ENCODE results near the gene ROBO2. TPM values are rescaled to one million over a fixed set of nuclear protein-coding genes. Genes with fewer than 3 reads are reported as not detected.

ROBO2 gene
- total RNA-seq, 1 donor from 2014 or later: 11.0 TPM

- Histone ChIP-seq H3K36me3 (no peaks in the 10 kb centered on the region), H3K27me3 (no peaks in the 10 kb centered on the region), H3K4me1 (no peaks in the 10 kb centered on the region), H3K9me3 (no peaks in the 10 kb centered on the region), H3K27ac (no peak overlapping the region), H3K4me3 (no peak overlapping the region)
- DNase-seq (ENCODE audit: extremely low spot score in 2 of 2): no peak
- intact Hi-C loops (cut with DNase I): no loop called here
- TF ChIP-seq POLR2A (IDR thresholded peaks at IDR 0.05): no peak
- no peak for TF ChIP-seq POLR2AphosphoS5 (IDR thresholded peaks at IDR 0.05; ENCODE audit: insufficient read depth in 1 of 2, low read depth in 1 of 2)
- TF ChIP-seq CTCF (IDR thresholded peaks at IDR 0.05): no peak
Measured at GRCh38 chr3:77526573-77527113, 486.7 kb downstream of the ROBO2 start.

- intact Hi-C loops (cut with DNase I): no loop called here
- Histone ChIP-seq H3K36me3 (no peaks in the 10 kb centered on the region), H3K9me3 (no peaks in the 10 kb centered on the region), H3K4me1 (no peaks in the 10 kb centered on the region), H3K27me3 (no peaks in the 10 kb centered on the region), H3K27ac (no peak overlapping the region), H3K4me3 (no peak overlapping the region)
- no peak for DNase-seq (ENCODE audit: extremely low spot score in 2 of 2)
- TF ChIP-seq POLR2AphosphoS5 (IDR thresholded peaks at IDR 0.05; ENCODE audit: insufficient read depth in 1 of 2, low read depth in 1 of 2): no peak
- no peak for TF ChIP-seq CTCF (IDR thresholded peaks at IDR 0.05)
- no peak for TF ChIP-seq POLR2A (IDR thresholded peaks at IDR 0.05)
Measured at GRCh38 chr3:77529522-77529921, 489.6 kb downstream of the ROBO2 start.

DNA sequence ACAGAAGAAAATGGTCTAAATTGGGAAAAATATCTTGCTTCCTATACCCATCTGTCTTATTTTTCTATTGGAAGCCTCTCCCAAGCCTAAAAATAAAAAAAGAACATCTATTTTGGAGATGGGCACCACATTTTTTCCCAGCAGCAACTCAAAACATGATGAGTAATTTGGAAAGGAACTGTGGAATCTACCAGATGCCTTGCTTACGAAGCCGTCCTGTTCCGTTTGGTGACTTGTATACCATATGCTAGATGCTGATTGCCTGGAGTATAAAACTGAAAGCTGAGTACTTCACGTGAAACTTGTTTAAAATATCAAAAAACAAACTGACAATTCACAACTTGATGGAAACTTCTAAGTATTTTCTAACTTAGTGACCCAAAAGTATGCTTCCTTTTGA, 491.0 kb downstream of the ROBO2 start:
- no peaks in the 10 kb centered on the region for H3K36me3 ChIP-seq
- intact Hi-C loops (cut with DNase I): no loop called here
- no peak for TF ChIP-seq CTCF (IDR thresholded peaks at IDR 0.05)
- TF ChIP-seq POLR2A (IDR thresholded peaks at IDR 0.05): no peak
- TF ChIP-seq POLR2AphosphoS5 (IDR thresholded peaks at IDR 0.05; ENCODE audit: insufficient read depth in 1 of 2, low read depth in 1 of 2): no peak
- no peaks in the 10 kb centered on the region for H3K27me3 ChIP-seq
- no peaks in the 10 kb centered on the region for H3K4me1 ChIP-seq
- H3K27ac ChIP-seq: no peak overlapping the region
- no peak for DNase-seq (ENCODE audit: extremely low spot score in 2 of 2)
- no peak overlapping the region for H3K4me3 ChIP-seq
- H3K9me3 ChIP-seq: no peaks in the 10 kb centered on the region

GRCh38 chr3:77535116-77535515, 495.2 kb downstream of the ROBO2 start:
- Histone ChIP-seq H3K4me3 (no peak overlapping the region), H3K4me1 (no peaks in the 10 kb centered on the region), H3K27me3 (no peaks in the 10 kb centered on the region), H3K9me3 (no peaks in the 10 kb centered on the region), H3K27ac (no peak overlapping the region), H3K36me3 (no peaks in the 10 kb centered on the region)
- no peak for DNase-seq (ENCODE audit: extremely low spot score in 2 of 2)
- TF ChIP-seq POLR2AphosphoS5 (IDR thresholded peaks at IDR 0.05; ENCODE audit: insufficient read depth in 1 of 2, low read depth in 1 of 2): no peak
- TF ChIP-seq CTCF (IDR thresholded peaks at IDR 0.05): no peak
- TF ChIP-seq POLR2A (IDR thresholded peaks at IDR 0.05): no peak
- intact Hi-C loops (cut with DNase I): no loop called here

GRCh38 chr3:77536038-77536775, 496.3 kb downstream of the ROBO2 start:
- DNase-seq (ENCODE audit: extremely low spot score in 2 of 2): no peak
- TF ChIP-seq CTCF (IDR thresholded peaks at IDR 0.05): no peak
- TF ChIP-seq POLR2A (IDR thresholded peaks at IDR 0.05): no peak
- no peak for TF ChIP-seq POLR2AphosphoS5 (IDR thresholded peaks at IDR 0.05; ENCODE audit: insufficient read depth in 1 of 2, low read depth in 1 of 2)
- H3K9me3 ChIP-seq: no peaks in the 10 kb centered on the region
- no peaks in the 10 kb centered on the region for H3K27me3 ChIP-seq
- no peaks in the 10 kb centered on the region for H3K36me3 ChIP-seq
- no peaks in the 10 kb centered on the region for H3K4me1 ChIP-seq
- H3K4me3 ChIP-seq: no peak overlapping the region
- intact Hi-C loops (cut with DNase I): no loop called here
- H3K27ac ChIP-seq: no peak overlapping the region

Data from vagina (tissue), 2 donors.